Measurements from ENCODE around the gene ZNF654.
"Not testable (repeated sequence)": the region's sequence is repeated elsewhere in the genome, so short reads cannot be mapped to it uniquely, and the experiment has no call there.

Gene ZNF654

GRCh38 chr3:88058581-88059379 is at the start of gene ZNF654, which contains the start of gene CGGBP1:
Gene ZNF654 (plus strand): TSS chr3:88059255. CDS start chr3:88059320, 65 bp downstream.
Gene CGGBP1 (minus strand): TSS chr3:88059005. CDS start chr3:88055976, 3,029 bp downstream.
- peak; percentile 89 for DNase-seq

GRCh38 chr3:88010810-88011209 is 48.2 kb upstream of the ZNF654 start:
- no peak for DNase-seq

- no peak for DNase-seq
Measured at GRCh38 chr3:88013592-88013991, 45.5 kb upstream of the ZNF654 start.

GRCh38 chr3:88015656-88016055 is 43.4 kb upstream of the ZNF654 start:
- not testable (repeated sequence) for DNase-seq

GRCh38 chr3:88019024-88019423 is 40.0 kb upstream of the ZNF654 start:
- no peak for DNase-seq

- DNase-seq: no peak
Measured at GRCh38 chr3:88025001-88025552, 34.0 kb upstream of the ZNF654 start.

GRCh38 chr3:88028876-88029275 is 30.2 kb upstream of the ZNF654 start:
- no peak for DNase-seq

GRCh38 chr3:88030210-88030609 is 28.8 kb upstream of the ZNF654 start:
- DNase-seq: no peak

GRCh38 chr3:88031642-88032077 is 27.4 kb upstream of the ZNF654 start:
- no peak for DNase-seq

- no peak for DNase-seq
Measured at GRCh38 chr3:88032245-88032644, 26.8 kb upstream of the ZNF654 start.

- no peak for DNase-seq
Measured at GRCh38 chr3:88033079-88033478, 26.0 kb upstream of the ZNF654 start.

- DNase-seq: no peak
Measured at GRCh38 chr3:88033808-88034207, 25.2 kb upstream of the ZNF654 start.

- no peak for DNase-seq
Measured at GRCh38 chr3:88034491-88035275, 24.4 kb upstream of the ZNF654 start.

- no peak for DNase-seq
Measured at GRCh38 chr3:88036221-88036620, 22.8 kb upstream of the ZNF654 start.

GRCh38 chr3:88038566-88038965 is 20.5 kb upstream of the ZNF654 start:
- DNase-seq: no peak

GRCh38 chr3:88040529-88040928 is 18.5 kb upstream of the ZNF654 start:
- DNase-seq: no peak

GRCh38 chr3:88041005-88041404 is 18.1 kb upstream of the ZNF654 start:
- no peak for DNase-seq

GRCh38 chr3:88044411-88044810 is 14.6 kb upstream of the ZNF654 start:
- DNase-seq: no peak

- DNase-seq: no peak
Measured at GRCh38 chr3:88046766-88047165, 12.3 kb upstream of the ZNF654 start.

GRCh38 chr3:88057630-88058305 is 1.3 kb upstream of the ZNF654 start:
- DNase-seq: no peak

GRCh38 chr3:88058306-88058580 is 812 bp upstream of the ZNF654 start:
- no peak for DNase-seq

- no peak for DNase-seq
Measured at GRCh38 chr3:88059380-88060170, 520 bp downstream of the ZNF654 start.

GRCh38 chr3:88061746-88062145 is 2.7 kb downstream of the ZNF654 start:
- DNase-seq: no peak

Measured in NCI-H524 treated with DMSO at 0.1 percent for 48 hours (cell line).